Stimulated activated CD8-positive, alpha-beta memory T cell treated with anti-CD3 and anti-CD28 coated beads, Interleukin-4, amount 100 ng/mL, for 24 hours (primary cell): ENCODE data around the gene EIF3D.
"Not testable (repeated sequence)": the region's sequence is repeated elsewhere in the genome, so short reads cannot be mapped to it uniquely, and the experiment has no call there.

Source experiments
- DNase-seq: peaks from one replicate; pipeline ENCODE4 v3.0.0-alpha.2; 2020; ENCODE audit warnings: low read depth

Gene EIF3D

GRCh38 chr22:36549033-36549432 lies 20.1 kb upstream of the EIF3D start:
- DNase-seq: no peak

GRCh38 chr22:36548606-36549005 lies 19.6 kb upstream of the EIF3D start:
- DNase-seq: no peak

GRCh38 chr22:36546932-36547331 lies 18.0 kb upstream of the EIF3D start:
- no peak for DNase-seq

GRCh38 chr22:36546092-36546804 lies 17.3 kb upstream of the EIF3D start:
- DNase-seq: no peak

- DNase-seq: no peak
These were observed 15.2 kb upstream of the EIF3D start for GRCh38 chr22:36544107-36544620.

GRCh38 chr22:36541831-36542411 lies 13.0 kb upstream of the EIF3D start:
- DNase-seq: peak; percentile 28

- DNase-seq: no peak
These were observed 12.1 kb upstream of the EIF3D start for GRCh38 chr22:36540867-36541642.

GRCh38 chr22:36538529-36538928 lies 9.6 kb upstream of the EIF3D start:
- no peak for DNase-seq

GRCh38 chr22:36536717-36537116 lies 7.8 kb upstream of the EIF3D start:
- DNase-seq: no peak

GRCh38 chr22:36533320-36533719 lies 4.4 kb upstream of the EIF3D start:
- not testable (repeated sequence) for DNase-seq

GRCh38 chr22:36532466-36532865 lies 3.5 kb upstream of the EIF3D start:
- DNase-seq: no peak

GRCh38 chr22:36528341-36528740 lies 625 bp downstream of the EIF3D start:
- DNase-seq: no peak

GRCh38 chr22:36522662-36523061 lies 6.3 kb downstream of the EIF3D start:
- DNase-seq: no peak

- DNase-seq: no peak
These were observed 8.5 kb downstream of the EIF3D start for GRCh38 chr22:36520423-36520822.

GRCh38 chr22:36519906-36520305 lies 9.1 kb downstream of the EIF3D start:
- not testable (repeated sequence) for DNase-seq

GRCh38 chr22:36514766-36515165 lies 14.2 kb downstream of the EIF3D start:
- no peak for DNase-seq

GRCh38 chr22:36512991-36513390 lies 16.0 kb downstream of the EIF3D start:
- DNase-seq: no peak

GRCh38 chr22:36512333-36512732 lies 16.6 kb downstream of the EIF3D start:
- DNase-seq: no peak

GRCh38 chr22:36510966-36511881 lies 17.7 kb downstream of the EIF3D start:
- no peak for DNase-seq

- no peak for DNase-seq
These were observed 18.6 kb downstream of the EIF3D start for GRCh38 chr22:36510384-36510783.

- DNase-seq: no peak
These were observed 21.4 kb downstream of the EIF3D start for GRCh38 chr22:36507518-36508010.
